OCI-M2 (cell line): ENCODE data around the gene OR52A1.
"Not testable (repeated sequence)": the region's sequence is repeated elsewhere in the genome, so short reads cannot be mapped to it uniquely, and the experiment has no call there.

Experiments used
- DNase-seq: peaks from one replicate; lab custom pipeline; 2025; ENCODE audit not compliant: unreplicated experiment; lab: John Stamatoyannopoulos, UW

OR52A1 gene

DNA sequence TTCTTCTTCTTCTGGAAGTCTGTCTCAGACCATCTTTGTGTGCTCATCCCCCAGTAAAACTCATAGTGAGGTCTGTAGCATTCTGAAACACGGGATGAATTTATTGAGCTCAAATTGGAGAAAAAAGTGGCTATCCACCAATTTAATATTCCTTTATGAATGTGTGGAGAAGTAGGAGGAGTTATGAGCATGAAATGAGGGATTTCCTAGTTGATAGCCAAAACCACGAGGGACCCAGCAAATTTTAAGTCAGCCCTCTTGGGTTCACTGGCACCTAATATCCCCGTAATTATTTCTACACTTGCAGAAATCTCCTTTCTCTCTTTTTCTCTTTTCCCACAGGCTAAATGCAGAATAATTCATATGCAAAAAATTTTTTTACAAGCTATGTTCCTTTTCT, at the start of gene OR52A1:
Gene OR52A1, minus strand, starts transcription at position 101 of the 400 bp plus-strand sequence. CDS start 2,388 bp downstream, outside the sequence.
- no peak for DNase-seq

DNA sequence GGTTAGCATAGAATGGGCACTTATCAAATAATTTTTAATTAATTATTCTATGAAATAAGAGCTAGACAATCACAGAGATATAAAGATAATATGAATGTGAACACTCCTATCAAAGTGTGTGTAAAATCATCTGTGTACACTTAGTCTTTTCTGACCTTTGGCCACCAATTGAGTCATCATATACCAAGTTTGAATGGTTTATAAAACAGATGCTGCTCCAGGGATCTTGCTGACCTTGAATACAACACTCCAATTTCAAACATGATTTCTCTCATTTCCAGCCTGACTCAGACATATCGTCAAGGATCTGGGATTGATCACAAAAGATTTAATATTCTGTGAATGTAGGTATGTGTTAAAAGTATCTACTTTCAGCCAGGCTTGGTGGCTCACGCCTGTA, 48.8 kb upstream of the OR52A1 start:
- DNase-seq: no peak

- DNase-seq: no peak
Measured at GRCh38 chr11:5200582-5200981, 46.0 kb upstream of the OR52A1 start, which contains the start of gene OR51V1. Gene OR51V1, minus strand, starts transcription at chr11:5200682. Its CDS starts 0 bp downstream, at chr11:5200682.

- no peak for DNase-seq
Measured at GRCh38 chr11:5198285-5198684, 43.7 kb upstream of the OR52A1 start.

DNA sequence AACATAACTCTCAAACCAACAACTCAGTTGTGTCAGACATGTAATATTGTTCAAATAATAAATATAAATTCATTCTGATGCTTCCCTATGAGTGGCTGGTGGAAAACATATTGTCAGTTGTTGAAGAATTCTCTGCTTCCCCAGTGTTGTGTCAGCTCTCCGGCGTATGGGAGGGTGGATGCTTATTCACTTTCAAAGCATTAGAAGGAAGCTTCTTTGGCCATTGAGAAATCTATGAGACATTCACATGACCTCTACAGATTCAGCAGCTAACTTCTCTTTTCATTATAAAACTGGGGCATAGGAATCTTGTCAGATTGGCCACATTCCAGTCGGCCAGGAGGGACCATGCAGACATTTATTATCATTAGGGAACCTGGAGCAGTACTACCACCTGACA, 43.0 kb upstream of the OR52A1 start:
- no peak for DNase-seq

GRCh38 chr11:5196731-5197130, 42.2 kb upstream of the OR52A1 start:
- DNase-seq: no peak

GRCh38 chr11:5196067-5196466, 41.5 kb upstream of the OR52A1 start:
- no peak for DNase-seq

DNA sequence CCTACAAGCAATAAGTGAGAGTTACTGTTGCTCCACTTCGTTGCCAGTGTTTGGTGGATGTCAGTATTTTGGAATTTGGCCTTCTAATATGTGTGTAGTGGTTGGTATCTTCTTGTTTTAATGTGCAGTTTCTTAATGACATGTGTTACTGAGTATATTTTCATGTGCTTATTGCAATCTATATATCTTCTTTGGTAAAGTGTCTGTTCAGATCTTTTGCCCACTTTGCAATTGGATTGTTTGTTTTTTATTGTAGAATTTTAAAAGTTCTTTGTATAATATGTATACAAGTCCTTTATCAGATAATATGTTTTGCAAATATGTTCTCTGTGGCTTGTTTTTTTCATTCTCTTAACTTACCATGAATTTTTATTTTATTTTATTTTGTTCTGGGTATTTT, 38.2 kb upstream of the OR52A1 start:
- DNase-seq: no peak

DNA sequence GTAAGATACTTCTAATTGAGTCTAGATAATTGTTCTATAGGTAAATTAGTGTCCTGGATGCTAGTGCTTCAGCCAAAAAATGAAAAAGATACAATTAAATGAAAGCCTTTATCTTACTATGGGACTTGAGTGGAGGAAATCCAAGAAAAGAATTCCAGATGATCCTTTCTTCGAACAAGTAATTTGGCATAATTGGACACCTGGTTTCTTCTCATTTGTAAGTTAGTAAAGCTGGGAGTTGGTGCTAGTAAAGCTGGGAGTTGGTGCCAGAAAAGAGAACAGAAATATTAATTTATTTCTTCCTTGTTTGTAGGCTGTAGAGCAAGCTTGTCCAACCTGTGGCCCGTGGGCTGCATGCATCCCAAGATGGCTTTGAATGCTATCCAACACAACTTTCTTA, 33.6 kb upstream of the OR52A1 start:
- DNase-seq: no peak

GRCh38 chr11:5178046-5178837, 23.7 kb upstream of the OR52A1 start:
- DNase-seq: no peak

DNA sequence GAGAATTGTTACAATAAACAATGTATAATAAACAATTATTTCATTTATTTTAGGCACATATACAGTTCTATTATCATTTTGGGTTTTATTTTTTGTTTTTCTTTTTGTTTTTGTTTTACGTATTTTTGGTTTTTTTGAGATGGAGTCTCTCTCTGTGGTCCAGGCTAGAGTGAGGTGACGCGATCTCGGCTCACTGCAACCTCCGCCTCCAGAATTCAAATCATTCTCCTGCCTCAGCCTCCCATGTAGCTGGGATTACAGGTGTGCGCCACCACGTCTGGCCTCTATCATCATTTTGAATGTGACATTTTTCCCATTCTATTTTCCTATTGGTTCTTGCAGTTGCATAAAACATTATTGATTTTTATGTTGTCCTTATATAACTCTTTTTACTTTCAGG, 20.4 kb upstream of the OR52A1 start:
- no peak for DNase-seq

DNA sequence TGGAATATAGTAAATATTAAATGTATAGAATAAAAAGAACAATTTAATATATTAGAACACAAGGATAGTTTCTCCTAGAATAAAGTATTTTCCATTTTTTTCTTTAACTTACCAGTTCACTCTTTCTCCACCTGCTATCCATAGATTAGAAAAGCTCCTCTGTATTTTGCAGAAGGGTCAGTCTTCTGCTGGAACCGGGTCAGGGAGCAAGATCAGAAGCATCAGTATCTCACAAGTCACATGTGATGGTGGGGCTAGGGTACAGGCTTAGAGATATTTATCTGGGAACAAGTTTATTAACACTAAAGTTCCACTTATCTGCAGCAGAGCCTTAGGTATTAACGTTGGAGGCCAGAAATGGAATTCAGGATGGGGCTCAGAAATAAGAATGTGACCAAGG, 17.3 kb upstream of the OR52A1 start:
- DNase-seq: no peak

DNA sequence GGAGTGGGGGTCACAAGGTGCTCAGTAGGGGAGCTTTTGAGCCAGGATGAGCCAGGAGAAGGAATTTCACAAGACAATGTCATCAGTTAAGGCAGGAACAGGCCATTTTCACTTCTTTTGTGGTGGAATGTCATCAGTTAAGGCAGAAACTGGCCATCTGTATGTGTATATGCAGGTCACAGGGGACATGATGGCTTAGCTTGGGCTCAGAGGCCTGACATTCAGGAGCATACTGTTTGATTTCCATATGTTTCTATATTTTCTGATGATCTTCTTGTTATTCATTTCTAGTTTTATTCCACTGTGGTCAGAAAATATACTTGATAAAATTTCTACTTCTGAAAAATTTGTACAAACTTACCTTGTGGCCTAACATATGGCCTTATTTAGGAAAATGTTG, 11.3 kb upstream of the OR52A1 start:
- DNase-seq: not testable (repeated sequence)

DNA sequence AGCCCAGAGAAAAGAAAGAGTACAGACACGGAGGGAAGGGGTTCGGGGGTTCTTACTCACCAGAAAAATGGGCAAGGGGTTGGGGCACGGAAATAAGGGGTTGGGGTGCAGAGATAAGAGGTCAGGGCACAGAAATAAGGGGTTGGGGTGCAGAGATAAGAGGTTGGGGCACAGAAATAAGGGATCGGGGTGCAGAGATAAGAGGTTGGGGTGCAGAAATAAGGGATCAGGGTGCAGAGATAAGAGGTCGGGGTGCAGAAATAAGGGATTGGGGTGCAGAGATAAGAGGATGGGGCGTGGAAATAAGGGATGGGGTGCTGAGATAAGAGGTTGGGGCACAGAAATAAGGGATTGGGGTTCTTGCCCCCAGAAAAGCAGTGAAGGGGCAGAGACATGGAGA, 10.2 kb upstream of the OR52A1 start:
- not testable (repeated sequence) for DNase-seq

DNA sequence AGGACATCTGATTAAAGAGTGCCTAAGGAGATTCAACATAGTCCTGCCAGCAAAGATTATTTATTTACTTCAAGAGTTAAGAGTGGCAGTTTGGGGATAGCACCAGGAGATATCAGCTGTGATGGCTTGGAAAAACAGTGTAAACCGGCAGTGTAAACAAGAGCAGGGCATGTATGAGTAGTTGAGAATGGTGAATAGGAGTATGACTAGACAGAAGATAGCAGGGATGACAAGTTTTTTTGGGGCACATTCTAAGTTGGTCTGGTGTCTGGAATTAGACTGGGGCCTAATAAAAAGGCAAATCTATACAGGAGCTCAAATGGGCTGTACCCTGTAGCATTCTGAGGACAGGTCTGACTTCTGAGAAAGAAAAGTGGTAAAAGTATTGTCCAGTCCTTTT, 6.5 kb upstream of the OR52A1 start:
- DNase-seq: not testable (repeated sequence)

GRCh38 chr11:5160217-5160616, 5.7 kb upstream of the OR52A1 start:
- not testable (repeated sequence) for DNase-seq

DNA sequence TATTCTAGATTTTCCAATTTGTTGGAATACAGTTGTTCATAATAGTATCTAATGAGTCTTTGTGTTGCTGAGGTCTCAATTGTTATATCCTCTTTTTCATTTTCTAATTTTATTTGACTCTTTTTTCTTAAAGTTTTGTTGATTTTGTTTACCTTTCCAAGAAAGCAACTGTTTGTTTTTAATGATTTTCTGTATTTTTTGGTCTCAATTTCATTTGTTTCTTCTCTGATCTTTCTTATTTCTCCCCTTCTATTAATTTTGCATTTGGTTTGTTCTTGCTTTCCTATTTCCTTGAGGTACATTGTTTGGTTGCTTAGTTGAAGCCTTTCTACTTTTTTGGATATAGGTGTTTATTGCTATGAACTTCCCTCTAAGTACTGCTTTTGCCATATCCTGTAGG, 5.2 kb upstream of the OR52A1 start:
- no peak for DNase-seq

GRCh38 chr11:5153574-5154431, 754 bp downstream of the OR52A1 start:
- no peak for DNase-seq

DNA sequence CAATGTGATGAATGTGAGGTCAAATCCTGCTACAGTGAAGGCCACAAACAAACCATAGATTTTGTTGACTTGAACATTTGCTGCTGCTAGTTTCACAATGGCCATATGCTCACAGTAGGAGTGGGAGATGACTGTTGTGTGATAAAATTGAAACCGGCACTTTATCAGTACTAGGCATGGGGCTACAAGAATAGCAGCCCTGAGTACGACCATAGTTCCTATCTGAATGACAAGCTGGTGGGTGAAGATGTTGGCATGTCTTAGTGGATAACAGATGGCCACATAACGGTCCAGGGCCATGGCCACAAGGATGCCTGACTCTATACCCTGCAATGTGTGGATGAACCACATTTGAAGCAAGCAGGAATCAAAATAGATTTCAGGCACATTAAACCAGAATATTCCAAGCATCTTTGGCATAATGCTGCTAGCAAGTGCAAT, 2.8 kb downstream of the OR52A1 start:
- DNase-seq: peak; percentile 64

GRCh38 chr11:5144206-5144605, 10.4 kb downstream of the OR52A1 start:
- not testable (repeated sequence) for DNase-seq

GRCh38 chr11:5137996-5138395, 16.6 kb downstream of the OR52A1 start, which contains the start of gene OR52A5:
Gene OR52A5, minus strand, starts transcription at chr11:5138356. Its CDS starts 5,714 bp downstream, at chr11:5132642.
- DNase-seq: no peak

GRCh38 chr11:5137014-5137413, 17.5 kb downstream of the OR52A1 start:
- DNase-seq: no peak
